SH-SY5Y (cell line): ENCODE measurements around the gene TAS2R60.

Experiments
- GATA2 ChIP-seq: IDR thresholded peaks from 2 replicates; pipeline ENCODE4 v1.6.1; 2011; ENCODE audit warnings: mild to moderate bottlenecking, low read depth, low read length
- GATA3 ChIP-seq: IDR thresholded peaks from 2 replicates; pipeline ENCODE4 v1.6.1; 2011; ENCODE audit warnings: low read depth, mild to moderate bottlenecking, low read length, moderate library complexity

DNA sequence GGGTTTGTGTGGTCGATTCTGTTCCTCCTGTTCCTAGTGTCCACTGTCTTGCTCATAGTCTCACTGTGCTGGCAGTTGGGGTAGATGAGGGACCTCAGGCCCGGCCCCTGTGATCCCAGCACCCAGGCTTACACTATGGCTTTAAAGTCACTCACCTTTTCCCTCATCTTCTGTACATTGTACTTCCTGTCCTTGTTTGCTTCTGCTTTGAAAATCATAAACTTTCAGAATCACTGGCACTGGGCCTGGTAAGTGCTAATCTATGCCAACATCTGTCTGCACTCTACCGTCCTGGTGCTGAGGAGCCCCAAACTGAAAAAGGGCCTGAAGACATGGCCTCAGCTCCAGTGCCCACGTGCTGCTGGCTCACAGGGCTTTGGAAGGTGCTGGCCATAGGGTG, 5.7 kb upstream of the TAS2R60 start:
- TF ChIP-seq GATA2 (no peak), GATA3 (no peak)
